OCI-LY1 (cell line): ENCODE measurements around the gene UNC13C.

Source experiments
- H2AFZ ChIP-seq: fragments of 200-600 bp; sonication (generic), shearing (Covaris generic); 2 replicates; pipeline ENCODE4 v1.6.0; 2014; ENCODE audit warnings: antibody characterized with exemption, mild to moderate bottlenecking, low read length
- H3F3A ChIP-seq: fragments of 200-600 bp; sonication (generic), shearing (Covaris generic); 2 replicates; pipeline ENCODE4 v1.6.0; 2014; ENCODE audit warnings: mild to moderate bottlenecking, antibody characterized with exemption, low read length, moderate library complexity; ENCODE audit not compliant: insufficient read depth
- H3K27ac ChIP-seq: fragments of 200-600 bp; sonication (generic); 2 replicates; pipeline ENCODE4 v1.5.1; 2014; ENCODE audit warnings: low read length, mixed run types, mild to moderate bottlenecking, low read depth; ENCODE audit not compliant: poor library complexity, severe bottlenecking
- H3K27me3 ChIP-seq: fragments of 200-600 bp; sonication (generic); 2 replicates; pipeline ENCODE4 v1.6.0; 2014; ENCODE audit warnings: antibody characterized with exemption, mild to moderate bottlenecking, low read length, moderate library complexity; ENCODE audit not compliant: insufficient read depth
- H3K36me3 ChIP-seq: fragments of 200-600 bp; sonication (generic); 2 replicates; pipeline ENCODE4 v1.6.1; 2014; ENCODE audit warnings: mild to moderate bottlenecking, antibody characterized with exemption, low read length, moderate library complexity, mixed read lengths; ENCODE audit not compliant: insufficient read depth
- H3K4me1 ChIP-seq: fragments of 200-600 bp; sonication (generic); 2 replicates; pipeline ENCODE4 v1.5.1; 2014; ENCODE audit warnings: mild to moderate bottlenecking, low read length, moderate library complexity; ENCODE audit not compliant: insufficient read depth, severe bottlenecking
- H3K4me2 ChIP-seq: fragments of 200-600 bp; sonication (generic), shearing (Covaris generic); 2 replicates; pipeline ENCODE4 v1.6.1; 2014; ENCODE audit warnings: low read length
- H3K4me3 ChIP-seq: fragments of 200-600 bp; sonication (generic); 2 replicates; pipeline ENCODE4 v1.5.1; 2014; ENCODE audit warnings: low read length, low read depth, mild to moderate bottlenecking, mixed read lengths; ENCODE audit not compliant: poor library complexity, severe bottlenecking
- H3K79me2 ChIP-seq: fragments of 200-600 bp; shearing (Covaris generic); 2 replicates; pipeline ENCODE4 v1.6.1; 2016; ENCODE audit warnings: mixed run types, low read length, mixed read lengths; ENCODE audit not compliant: insufficient read depth
- H3K9ac ChIP-seq: fragments of 200-600 bp; sonication (generic), shearing (Covaris generic); 2 replicates; pipeline ENCODE4 v1.6.1; 2014; ENCODE audit warnings: mild to moderate bottlenecking, low read length, mixed read lengths
- H3K9me2 ChIP-seq: fragments of 200-600 bp; sonication (generic), shearing (Covaris generic); 2 replicates; pipeline ENCODE4 v1.6.1; 2014; ENCODE audit warnings: low read depth, mild to moderate bottlenecking, low read length, mixed read lengths
- H3K9me3 ChIP-seq: fragments of 200-600 bp; shearing (Covaris generic); 2 replicates; pipeline ENCODE4 v1.6.1; 2014; ENCODE audit warnings: low read length, mixed read lengths
- H4K20me1 ChIP-seq: fragments of 200-600 bp; sonication (generic), shearing (Covaris generic); 2 replicates; pipeline ENCODE4 v1.6.0; 2016; ENCODE audit warnings: mild to moderate bottlenecking, low read length; ENCODE audit not compliant: insufficient read depth
- EZH2 ChIP-seq: fragments of 200-600 bp; sonication (generic), shearing (Covaris generic); IDR thresholded peaks from 2 replicates; pipeline ENCODE4 v1.8.0; 2017; ENCODE audit warnings: borderline replicate concordance, mixed run types, mild to moderate bottlenecking, antibody characterized with exemption, low read length, moderate library complexity, mixed read lengths
- TF ChIP-seq, protein P1 (sequence below): fragments of 200-600 bp; sonication (generic), shearing (Covaris generic); IDR thresholded peaks from 2 replicates; pipeline ENCODE4 v1.5.1; 2017; ENCODE audit warnings: mild to moderate bottlenecking, antibody characterized with exemption, low read length, moderate library complexity, mixed read lengths

Gene UNC13C

DNA sequence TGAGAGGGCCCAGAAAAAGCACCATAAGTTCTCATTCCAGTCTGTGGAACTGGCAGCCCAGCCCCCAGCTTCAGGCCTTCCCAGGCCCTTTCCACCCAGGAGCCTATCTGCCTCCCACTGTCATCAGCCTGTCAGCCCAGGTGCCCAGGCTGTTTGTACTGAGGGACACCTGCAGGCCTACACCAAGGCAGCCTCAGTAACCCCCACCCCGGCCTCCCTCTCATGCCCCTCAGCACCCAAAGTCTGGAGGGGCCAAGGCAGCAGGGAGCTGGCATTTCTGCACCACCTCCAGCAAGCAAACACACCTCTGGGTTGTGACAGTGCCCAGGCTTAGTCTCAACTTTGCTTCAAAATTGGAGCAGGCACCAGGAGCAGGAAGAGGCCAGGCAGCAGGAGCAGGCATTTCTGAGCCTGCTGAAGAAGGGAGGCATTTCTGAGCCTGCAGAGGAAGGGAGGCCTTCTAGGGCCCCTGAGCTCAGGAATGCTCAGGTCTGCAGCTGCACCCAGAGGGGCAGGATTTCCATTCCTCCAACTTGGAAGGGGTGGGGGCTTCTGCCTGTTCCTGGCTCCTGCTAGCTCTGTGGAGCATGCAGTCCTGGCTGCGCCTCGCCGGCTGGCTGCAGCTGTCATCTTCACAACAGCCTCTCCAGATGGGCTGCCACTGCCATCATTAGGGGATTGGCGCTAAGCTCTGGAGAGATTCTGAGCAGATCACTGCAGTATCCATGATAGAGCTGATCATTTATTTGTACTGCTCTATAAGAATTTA is 396.1 kb downstream of the UNC13C start:
- H3K4me1 ChIP-seq, result no peaks in the 10 kb centered on the region
- H3K27me3 ChIP-seq, result no peaks in the 10 kb centered on the region
- H4K20me1 ChIP-seq, result no peaks in the 10 kb centered on the region
- H3K79me2 ChIP-seq, result no peaks in the 10 kb centered on the region
- no peaks in the 10 kb centered on the region for H3F3A ChIP-seq
- H3K27ac ChIP-seq, result no peak overlapping the region
- H3K9ac ChIP-seq, result no peak overlapping the region
- TF ChIP-seq, protein P1, sequence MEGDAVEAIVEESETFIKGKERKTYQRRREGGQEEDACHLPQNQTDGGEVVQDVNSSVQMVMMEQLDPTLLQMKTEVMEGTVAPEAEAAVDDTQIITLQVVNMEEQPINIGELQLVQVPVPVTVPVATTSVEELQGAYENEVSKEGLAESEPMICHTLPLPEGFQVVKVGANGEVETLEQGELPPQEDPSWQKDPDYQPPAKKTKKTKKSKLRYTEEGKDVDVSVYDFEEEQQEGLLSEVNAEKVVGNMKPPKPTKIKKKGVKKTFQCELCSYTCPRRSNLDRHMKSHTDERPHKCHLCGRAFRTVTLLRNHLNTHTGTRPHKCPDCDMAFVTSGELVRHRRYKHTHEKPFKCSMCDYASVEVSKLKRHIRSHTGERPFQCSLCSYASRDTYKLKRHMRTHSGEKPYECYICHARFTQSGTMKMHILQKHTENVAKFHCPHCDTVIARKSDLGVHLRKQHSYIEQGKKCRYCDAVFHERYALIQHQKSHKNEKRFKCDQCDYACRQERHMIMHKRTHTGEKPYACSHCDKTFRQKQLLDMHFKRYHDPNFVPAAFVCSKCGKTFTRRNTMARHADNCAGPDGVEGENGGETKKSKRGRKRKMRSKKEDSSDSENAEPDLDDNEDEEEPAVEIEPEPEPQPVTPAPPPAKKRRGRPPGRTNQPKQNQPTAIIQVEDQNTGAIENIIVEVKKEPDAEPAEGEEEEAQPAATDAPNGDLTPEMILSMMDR, result no peak
- TF ChIP-seq EZH2, result no peak
- no peak overlapping the region for H3K4me2 ChIP-seq
- H3K4me3 ChIP-seq, result no peak overlapping the region
- H3K36me3 ChIP-seq, result no peaks in the 10 kb centered on the region
- no peaks in the 10 kb centered on the region for H3K9me2 ChIP-seq
- no peak overlapping the region for H2AFZ ChIP-seq
- H3K9me3 ChIP-seq, result peaks cover 4% of the 10 kb centered on the region; the same call in 1 of the 2 replicates

DNA sequence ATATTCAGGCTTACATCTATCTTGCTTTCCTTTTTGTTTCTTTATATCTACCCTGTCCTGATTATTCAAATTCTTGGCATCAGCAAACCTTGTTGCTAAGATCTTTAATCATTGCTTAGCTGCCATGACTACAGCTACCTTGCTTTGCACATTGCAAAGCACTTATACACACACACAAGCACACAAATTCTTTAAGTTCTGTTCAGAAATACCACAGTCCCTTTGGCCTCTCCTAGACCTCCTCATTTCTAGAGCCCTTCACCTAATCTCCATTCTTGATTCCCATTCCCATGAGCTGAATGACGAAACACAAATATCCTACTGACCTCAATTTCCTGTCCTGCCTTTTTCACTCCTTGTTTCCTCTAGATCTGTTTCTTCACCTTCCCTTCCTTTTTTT is 409.6 kb downstream of the UNC13C start:
- Histone ChIP-seq H3K36me3 (no peaks in the 10 kb centered on the region), H3K9ac (no peak overlapping the region), H3F3A (no peaks in the 10 kb centered on the region), H3K4me1 (no peaks in the 10 kb centered on the region), H2AFZ (no peak overlapping the region), H3K9me2 (no peaks in the 10 kb centered on the region), H3K27me3 (no peaks in the 10 kb centered on the region), H3K4me3 (no peak overlapping the region), H3K9me3 (no peaks in the 10 kb centered on the region), H3K4me2 (no peak overlapping the region), H3K79me2 (no peaks in the 10 kb centered on the region), H3K27ac (no peak overlapping the region), H4K20me1 (no peaks in the 10 kb centered on the region)
- TF ChIP-seq, protein P1, result no peak
- TF ChIP-seq EZH2, result no peak

DNA sequence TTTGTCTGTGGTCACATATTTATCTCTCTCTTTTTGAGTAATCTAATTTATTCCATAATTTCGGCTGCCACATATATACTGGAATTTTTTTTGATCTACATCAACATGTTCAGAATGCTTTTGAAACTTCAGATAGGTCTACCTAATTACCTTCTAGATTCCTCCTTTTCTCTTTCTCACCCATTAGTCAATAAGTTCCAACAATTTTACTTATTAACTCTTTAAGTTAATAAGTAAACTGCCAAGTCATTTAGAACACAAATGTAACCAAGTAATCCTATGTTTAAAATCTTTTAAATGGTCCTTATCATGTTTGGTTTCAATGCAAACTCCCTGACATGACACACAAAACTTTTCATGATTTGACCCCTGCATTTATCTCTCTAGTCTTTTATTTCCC is 410.5 kb downstream of the UNC13C start:
- Histone ChIP-seq H3K4me2 (no peak overlapping the region), H3K9ac (no peak overlapping the region), H3K36me3 (no peaks in the 10 kb centered on the region), H4K20me1 (no peaks in the 10 kb centered on the region), H3F3A (no peaks in the 10 kb centered on the region), H3K27me3 (no peaks in the 10 kb centered on the region), H3K9me3 (no peaks in the 10 kb centered on the region), H3K79me2 (no peaks in the 10 kb centered on the region), H3K4me3 (no peak overlapping the region), H3K27ac (no peak overlapping the region), H3K9me2 (no peaks in the 10 kb centered on the region), H3K4me1 (no peaks in the 10 kb centered on the region), H2AFZ (no peak overlapping the region)
- TF ChIP-seq, protein P1, result no peak
- no peak for TF ChIP-seq EZH2
